T-helper 1 cell treated with Interleukin-12 subunit alpha and Interleukin-12 subunit beta and Interleukin-4 antibody, amounts not matched to agents 30 ng/mL and 1 ng/mL, for 36 hours (primary cell): ENCODE data around the gene RPS6KA3. TPM values are rescaled to one million over a fixed set of nuclear protein-coding genes. Genes with fewer than 3 reads are reported as not detected.

Experiments used
- intact Hi-C: fragments of 100-400 bp; cut with micrococcal nuclease; formaldehyde crosslinking; loops from one replicate; pipeline ENCODE4 v1.15.1; 2024
- total RNA-seq: library from RNA; stranded (reverse); gene quantifications from 2 replicates; pipeline ENCODE4 v1.2.3, GENCODE V29; 2022

RPS6KA3 gene
- total RNA-seq, 1 donor from 2014 or later, result 82.9 TPM

DNA sequence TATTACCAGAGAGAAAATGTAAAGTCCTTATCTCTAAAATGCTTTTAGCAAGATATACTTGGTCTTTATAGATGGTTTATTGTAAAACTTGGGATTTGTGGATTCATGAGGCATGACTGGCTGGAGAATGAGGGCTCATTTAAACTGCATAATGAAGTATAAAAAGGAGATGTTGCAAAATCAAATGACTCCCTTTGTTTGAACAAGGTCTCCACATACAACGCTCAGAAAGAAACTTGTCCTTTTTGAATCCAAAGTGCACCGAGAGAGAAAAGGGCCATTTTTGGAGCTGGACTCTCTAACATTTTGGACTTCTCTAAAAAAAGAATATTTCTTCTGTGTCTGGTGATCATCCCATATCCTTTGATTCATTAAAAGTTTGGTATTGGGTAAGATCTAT lies 117.4 kb downstream of the RPS6KA3 start:
- intact Hi-C loops, result loop anchor here (10.0 kb wide), 2 partner anchors 405 to 1165 kb away; partner anchors contain the start of gene PHKA2

DNA sequence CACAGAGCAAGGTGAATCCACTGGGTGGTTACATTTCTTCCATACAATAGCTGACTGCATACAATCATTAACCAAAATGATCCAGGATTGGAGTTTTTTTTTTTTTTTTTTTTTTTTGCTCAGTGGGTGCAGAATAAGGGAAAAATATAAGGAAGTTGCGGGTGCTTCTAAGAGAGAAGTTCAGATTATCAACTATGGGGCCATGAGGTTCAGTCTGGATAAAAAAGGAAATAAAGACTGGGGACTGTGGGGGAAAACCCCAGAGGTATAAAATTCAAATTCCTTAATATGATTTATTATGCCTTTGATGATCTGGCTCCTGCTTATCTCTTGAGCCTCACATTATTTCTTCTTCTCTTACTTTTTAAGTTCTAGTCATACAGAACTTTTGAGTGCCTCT lies 119.1 kb downstream of the RPS6KA3 start:
- intact Hi-C loops, result loop anchor here (10.0 kb wide), 2 partner anchors 403 to 1163 kb away; partner anchors contain the start of gene PHKA2

DNA sequence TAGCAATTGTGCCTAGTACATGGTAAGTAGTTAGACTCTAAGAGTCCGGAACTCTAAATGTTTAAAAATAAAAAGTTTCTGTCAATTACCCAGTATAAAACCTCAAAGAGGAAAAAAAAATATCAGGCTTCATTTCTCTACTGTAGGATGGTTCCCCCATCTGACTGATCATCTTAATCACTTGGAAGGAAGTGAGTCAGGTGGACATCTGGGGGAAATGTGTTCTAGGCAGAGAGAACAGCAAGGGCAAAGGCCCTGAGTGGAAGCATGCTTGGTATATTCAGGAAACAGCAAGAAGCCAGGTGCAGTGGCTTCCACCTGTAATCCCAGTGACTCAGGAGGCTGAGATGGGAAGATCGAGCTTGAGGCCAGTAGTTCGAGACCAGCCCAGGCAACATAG lies 122.2 kb downstream of the RPS6KA3 start:
- intact Hi-C loops, result loop anchor here (5.0 to 10.0 kb wide), 6 partner anchors 298 to 1160 kb away; partner anchors contain the start of genes PDHA1 and PHKA2

DNA sequence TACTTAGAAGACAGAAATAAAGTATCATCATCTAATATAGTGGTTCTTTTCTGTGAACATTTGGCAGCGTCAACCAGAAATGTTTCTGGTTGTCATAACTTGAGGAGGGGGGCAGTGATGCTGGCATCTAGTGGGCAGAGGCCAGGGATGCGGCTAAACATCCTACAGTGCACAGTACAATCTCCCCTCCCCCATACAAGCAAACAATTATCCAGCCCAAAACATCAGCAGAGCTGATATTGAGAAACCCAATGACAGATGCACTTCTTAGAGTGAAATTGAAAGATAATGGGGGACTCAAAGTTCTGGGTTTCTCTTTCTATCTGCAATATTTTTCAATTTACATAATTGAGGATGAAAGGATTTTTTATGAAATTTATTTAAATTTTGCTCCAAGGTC lies 123.1 kb downstream of the RPS6KA3 start:
- intact Hi-C loops, result loop anchor here (5.0 to 10.0 kb wide), 6 partner anchors 299 to 1159 kb away; partner anchors contain the start of genes PDHA1 and PHKA2

DNA sequence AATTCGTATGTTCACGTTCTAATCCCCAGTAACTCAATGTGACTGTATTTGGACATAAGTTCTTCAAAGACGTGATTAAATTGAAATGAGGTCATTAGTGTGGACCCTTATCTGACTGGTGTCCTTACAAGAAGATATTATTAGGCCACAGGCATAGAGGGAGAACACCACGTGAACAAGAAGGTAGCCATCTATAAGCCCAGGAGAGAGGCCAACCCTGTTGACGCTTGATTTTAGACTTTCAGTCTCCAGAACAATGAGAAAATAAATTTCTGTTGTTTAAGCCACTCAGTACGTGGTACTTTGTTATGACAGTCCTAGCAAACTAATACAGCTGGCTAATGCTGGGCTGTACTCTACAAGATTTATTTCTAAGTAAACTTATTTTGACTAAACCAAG lies 123.6 kb downstream of the RPS6KA3 start:
- intact Hi-C loops, result loop anchor here (5.0 to 10.0 kb wide), 6 partner anchors 299 to 1158 kb away; partner anchors contain the start of genes PDHA1 and PHKA2

DNA sequence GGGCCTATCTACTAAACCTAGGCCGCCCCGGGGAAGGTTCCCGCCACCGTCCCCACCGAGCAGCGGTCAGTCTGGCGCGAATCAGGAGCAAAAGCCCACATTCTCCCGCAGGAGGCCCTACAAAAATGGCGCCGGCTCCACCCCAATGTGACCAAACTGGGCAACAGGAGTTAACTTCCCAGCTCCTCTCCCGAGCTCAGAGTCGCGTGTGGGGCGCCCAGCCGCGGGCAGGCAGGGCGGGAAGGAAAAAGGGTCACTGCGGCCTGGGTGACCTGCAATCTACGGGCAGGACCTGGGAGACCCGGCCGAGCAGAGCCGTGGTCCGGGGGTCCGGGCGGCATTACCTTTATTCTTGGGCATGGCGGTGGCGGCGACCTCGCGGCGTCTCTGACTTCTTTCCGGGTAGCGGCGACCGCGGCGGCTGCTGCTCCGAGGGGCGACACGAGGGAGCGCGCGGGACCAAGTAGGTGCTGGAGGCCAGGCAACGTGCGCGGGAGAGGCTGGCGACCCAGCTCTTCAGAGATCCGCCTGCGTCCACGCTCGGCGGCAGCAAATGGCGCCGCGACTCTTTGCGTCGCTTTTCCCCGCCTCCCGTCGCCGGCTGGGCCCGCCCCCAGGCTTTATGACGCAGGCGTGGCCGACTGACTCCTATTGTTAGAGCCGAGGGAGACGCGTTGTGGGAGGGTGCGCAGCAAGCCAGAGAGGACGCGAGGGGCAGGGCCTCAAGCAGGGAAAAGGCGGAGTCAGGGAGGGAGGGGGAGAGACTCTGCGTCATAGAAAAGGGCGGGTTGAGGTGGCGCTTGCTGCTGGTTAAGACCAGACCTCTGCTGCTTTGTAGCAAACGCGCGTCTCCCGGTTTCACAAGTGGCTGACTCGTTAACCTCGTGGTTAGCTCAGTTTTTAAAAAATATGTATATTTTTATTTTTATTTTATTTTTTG lies 125.2 kb downstream of the RPS6KA3 start, which contains the start of gene EIF1AX:
TSS of gene EIF1AX (minus strand) at position 558 of the 940 bp plus-strand sequence. CDS start at position 360, 198 bp downstream.
- intact Hi-C loops, result loop anchor here (1.0 to 10.0 kb wide), 11 partner anchors 12 to 1717 kb away; partner anchors contain the start of genes BCLAF3, CDKL5, CNKSR2 and PDHA1

DNA sequence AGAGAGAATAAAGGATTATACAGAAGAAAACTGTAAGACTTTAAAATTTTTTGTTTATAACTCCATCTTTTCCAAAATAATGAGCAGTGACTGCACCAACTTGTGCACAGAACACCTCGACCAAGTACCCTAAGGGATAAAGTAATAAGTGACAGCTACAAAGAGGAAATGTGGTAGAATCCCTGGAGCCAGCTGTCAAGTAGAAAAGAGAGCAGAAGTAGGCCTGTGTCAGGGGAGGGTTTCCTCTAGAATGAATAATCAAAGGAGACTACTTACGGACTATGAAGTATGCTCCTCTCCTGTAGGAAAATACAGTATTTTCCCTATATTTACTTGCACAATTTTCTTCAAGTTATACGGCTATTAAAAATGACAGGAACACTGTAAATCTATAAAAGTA lies 126.3 kb downstream of the RPS6KA3 start:
- intact Hi-C loops, result loop anchor here (2.0 to 10.0 kb wide), 8 partner anchors 302 to 1716 kb away; partner anchors contain the start of genes CDKL5, CNKSR2, PDHA1 and PHKA2

DNA sequence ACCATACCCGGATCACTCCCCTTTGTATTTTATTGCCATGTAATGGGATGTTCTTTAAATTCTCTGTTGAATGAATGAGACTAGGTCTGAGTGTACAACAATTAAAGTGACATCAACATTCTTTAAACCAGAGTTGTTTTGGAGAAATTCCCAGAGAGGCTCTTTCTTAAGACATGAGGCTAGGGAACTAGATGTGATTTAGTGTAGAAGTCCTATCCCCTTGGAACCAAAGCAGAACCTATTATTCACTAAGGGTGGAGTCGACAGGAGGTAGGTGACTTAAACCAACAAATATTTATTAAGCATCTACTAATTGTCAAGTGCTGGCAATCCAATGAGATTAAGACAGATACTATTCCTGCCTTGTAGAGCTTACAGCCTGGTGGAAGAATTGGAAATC lies 126.7 kb downstream of the RPS6KA3 start:
- intact Hi-C loops, result loop anchor here (2.0 to 10.0 kb wide), 8 partner anchors 302 to 1715 kb away; partner anchors contain the start of genes CDKL5, CNKSR2, PDHA1 and PHKA2

DNA sequence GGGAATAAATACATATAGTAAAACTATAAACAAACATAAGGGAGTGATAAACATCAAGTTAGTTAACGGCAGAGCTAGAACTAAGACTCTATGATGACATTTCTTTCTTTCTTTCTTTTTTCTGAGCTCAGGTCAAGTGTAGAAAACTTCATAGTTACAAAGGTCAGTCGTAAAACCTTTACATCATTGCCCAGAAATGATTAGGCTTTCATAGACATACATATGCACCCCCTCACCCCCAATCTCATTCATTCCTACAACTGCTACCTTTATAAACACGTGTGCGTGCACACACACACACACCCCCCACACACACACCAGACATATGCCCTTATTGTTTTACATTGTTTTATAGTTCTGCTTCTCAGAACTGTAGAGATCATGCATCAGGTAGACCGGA lies 130.8 kb downstream of the RPS6KA3 start:
- intact Hi-C loops, result no loop called here

DNA sequence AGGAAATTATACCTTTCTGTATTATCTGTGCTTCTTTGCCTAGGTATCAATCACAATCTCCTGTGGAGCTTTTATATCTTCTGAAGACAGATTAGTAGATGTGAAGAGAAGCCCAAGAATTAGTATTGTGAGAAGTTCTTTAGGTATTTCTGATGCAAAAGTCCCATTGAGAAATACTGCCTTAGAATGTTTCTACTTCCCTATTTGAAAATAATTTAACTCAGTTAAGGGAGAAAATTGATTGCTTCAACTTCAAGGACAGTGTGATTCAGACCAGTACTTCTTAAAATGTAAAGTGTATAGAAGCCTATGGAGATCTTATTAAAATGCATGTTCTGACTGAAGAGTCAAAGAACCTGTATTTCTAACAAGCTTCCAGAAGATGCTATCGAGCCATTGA lies 134.0 kb downstream of the RPS6KA3 start:
- intact Hi-C loops, result no loop called here

DNA sequence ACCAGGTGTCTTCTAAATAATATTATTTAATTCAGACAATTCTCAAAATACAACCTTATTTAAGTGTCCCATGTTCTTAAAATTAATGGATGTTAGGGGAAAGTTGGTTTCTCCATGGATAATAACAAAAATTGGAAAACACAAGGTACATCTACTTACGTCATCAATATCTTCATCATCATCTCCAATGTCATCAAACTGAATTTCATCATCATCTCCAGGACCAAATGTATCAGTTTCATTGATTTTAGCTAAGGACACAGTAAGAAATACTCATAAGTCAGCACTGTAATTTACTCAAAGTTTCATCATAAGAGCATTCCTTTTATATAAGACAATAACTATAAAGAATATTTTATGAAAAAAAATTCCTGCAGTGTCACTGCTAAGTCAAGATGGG lies 136.4 kb downstream of the RPS6KA3 start:
- intact Hi-C loops, result no loop called here

DNA sequence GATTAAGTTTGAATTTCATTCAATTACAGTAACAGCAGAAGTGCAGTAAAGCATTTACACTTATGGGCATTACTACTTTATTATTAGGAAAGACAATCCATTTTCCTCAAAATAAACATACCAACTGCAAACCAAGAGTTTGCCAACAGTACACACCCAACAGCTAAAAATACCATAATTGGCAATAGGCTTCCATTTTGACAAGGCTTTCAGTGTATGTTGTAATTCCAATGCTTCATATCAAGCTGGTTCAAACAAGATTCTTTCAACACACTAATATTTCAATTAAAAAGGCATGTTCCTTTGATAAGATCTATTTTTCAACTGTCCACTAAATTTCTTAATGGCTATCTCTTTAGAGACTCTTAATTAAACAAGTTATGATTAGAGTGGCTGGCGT lies 137.2 kb downstream of the RPS6KA3 start:
- intact Hi-C loops, result loop anchor here (5.0 kb wide), 1 partner anchor 757 kb away; no protein-coding TSS in a partner anchor

DNA sequence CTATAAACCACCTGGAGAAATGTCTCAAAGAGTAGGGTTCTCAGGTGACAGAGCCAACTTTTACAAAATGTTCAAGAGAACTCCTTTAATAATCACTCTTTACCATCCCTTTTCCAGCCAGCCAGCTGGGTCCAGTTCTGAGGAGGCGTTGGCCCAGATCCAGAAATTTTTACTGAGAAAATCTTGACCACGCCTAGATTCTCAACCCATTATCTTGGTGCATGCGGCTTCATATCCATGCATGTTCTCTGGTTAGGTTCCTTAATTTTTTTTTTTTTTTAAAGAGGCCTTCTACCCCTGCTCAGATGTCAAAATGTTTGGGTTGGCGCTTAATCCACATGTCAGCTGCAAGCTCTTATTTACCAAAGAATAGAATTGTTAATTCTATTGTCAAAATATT lies 138.0 kb downstream of the RPS6KA3 start:
- intact Hi-C loops, result loop anchor here (5.0 kb wide), 1 partner anchor 756 kb away; no protein-coding TSS in a partner anchor

DNA sequence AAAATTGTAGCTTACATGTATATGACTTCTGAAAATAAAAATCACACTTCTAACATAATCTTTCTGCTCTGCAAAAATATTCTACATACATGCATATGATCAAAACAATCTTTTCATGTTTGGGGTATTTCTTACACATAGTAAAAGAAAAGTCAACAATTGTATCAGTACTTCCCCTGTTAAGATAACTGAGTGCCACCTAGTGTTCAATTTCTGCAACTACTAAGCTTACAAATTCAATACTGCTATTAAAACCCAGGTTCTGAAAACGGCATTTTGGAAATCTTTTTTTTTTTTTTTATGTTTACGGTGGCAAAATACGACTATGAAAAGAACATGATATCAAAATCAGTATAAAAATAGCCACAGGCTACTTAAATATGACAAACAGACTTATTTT lies 139.3 kb downstream of the RPS6KA3 start:
- intact Hi-C loops, result loop anchor here (5.0 kb wide), 1 partner anchor 755 kb away; no protein-coding TSS in a partner anchor

DNA sequence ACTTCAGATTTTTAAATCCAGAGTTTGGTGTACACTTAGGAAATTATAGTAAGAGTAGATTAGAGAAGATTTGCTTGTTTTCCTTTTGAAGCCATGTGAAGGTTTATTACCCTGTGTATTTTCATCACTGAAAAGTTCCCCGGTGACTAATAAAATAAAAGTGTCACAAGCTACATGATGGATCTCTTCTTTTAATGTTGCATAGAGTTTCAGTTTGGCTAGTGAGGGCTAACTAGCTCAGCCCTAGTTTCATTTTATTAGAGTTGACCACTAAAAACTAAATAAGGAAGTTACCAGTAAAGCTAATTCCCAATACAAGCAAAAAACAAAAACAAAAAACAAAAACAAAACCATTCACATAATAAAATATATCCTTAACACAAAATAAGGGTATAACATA lies 139.9 kb downstream of the RPS6KA3 start:
- intact Hi-C loops, result loop anchor here (5.0 kb wide), 1 partner anchor 755 kb away; no protein-coding TSS in a partner anchor

DNA sequence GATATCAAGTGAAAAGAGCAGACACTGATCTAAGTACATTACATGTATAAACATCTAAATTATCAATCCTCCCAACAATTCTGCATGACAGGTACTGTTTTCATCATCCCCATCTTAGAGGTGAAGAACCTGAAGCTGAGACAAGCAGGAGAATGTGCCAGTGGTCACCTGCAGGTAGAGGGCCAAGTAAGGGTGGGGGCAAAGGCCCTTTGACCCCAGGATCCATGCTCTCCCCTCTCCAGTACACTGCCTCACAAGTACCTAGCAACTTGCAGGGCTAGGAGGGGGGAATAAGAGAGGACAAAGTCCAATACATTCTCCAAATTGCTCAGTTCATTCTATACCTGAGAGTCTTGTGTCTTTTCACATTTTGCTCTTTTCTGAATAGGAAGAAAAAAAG lies 141.7 kb downstream of the RPS6KA3 start:
- intact Hi-C loops, result loop anchor here (2.0 to 5.0 kb wide), 2 partner anchors 220 to 753 kb away; no protein-coding TSS in a partner anchor

DNA sequence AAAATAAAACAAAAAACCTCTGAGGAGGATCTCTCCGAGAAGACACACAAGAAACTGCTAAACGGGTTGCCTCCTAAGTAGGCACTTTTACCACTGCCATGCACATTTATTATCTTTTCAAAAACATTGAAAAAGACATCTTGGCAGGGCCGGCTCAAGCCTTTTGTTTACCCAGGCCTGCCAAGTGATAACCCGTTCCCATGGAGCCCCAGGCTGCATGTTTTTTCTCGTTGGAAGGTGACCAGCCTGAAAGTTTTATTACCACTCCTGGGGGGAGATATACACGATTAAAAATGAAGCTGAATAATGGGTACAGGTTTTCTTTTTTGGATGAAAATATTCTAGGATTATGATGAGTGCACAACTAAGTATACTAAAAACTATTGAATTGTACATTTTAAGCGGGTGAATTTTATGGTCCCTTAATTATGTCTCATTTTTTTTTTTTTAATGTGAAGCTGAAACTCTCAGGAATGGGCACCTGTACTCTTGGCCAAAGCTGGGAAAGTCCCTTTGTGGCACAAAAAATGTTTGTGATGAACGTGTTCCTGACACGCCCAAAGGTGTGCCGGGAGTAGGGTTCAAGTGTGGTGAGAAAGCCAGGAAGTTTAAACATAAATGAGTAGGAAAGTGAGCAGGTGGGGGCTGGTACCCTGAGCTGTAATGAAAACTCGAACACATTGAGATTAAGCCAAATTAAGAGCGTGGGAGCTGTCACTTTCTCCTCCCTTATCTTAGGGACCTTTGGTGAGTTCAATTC lies 148.5 kb downstream of the RPS6KA3 start:
- intact Hi-C loops, result no loop called here

DNA sequence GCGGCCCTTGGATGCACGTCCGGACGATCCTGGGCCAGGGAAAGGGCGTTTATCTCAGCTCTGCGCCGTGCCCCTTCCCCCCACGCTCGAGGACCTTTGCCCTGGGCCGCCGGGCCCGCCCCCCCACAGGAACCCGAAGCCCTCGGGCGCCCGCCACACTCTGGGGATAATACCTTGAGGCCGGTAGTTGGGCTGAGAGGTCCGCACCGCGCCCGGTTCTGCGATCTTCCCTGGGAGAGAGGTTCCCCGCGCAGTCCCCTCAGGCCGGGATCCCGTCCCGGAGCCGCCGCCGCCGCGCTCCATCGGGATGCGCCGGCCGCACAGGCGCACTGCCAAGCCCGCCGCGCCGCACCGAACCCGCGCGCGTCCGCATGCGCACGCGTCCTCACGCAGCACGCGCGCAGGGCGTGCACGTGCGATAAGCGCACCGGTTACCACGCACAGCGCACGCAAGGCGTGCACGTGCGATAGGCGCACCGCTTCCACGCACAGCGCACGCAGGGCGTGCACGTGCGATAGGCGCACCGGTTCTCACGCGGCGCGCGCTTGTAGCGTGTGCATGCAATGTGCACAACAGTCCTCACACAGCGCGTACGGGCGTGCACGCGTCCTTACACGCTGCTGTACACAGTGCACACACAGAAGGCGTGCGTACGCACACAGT lies 150.0 kb downstream of the RPS6KA3 start, which contains the start of gene MAP7D2:
TSS of gene MAP7D2 (minus strand) at position 331 of the 664 bp plus-strand sequence. CDS start at position 303, 28 bp downstream.
- intact Hi-C loops, result no loop called here

DNA sequence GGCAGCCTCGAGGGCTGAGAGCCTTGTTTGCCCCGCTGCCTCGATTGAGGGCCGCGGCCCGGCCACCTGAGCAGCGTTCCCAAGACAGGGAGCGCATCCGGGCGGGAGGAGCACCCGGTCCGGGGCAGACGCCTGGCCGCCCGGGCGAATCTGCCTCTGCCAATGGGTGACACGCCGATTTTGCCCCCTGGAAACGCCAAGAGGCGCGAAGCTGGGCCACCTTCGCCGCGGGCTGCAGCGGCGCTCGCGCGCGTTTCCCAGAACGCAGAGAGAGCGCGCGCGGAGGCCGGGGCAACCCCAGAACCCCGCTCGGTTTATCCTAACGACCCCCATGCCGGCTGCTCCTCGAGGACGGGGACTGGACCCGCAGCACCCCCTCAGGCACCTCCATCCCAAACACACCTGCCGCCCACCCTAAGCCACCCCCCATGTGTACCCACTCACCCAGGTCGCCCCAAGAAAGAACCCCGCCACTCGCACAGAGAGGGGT lies 150.6 kb downstream of the RPS6KA3 start:
- intact Hi-C loops, result no loop called here
